ENCODE measurements around the gene PP2D1. TPM values are rescaled to one million over a fixed set of nuclear protein-coding genes. Genes with fewer than 3 reads are reported as not detected.

Gene PP2D1
- total and polyA plus RNA-seq, 8 donors, result 0.83 to 1.2 (median 1.1) TPM; not detected in 2

Other genes starting within 250 kb of the PP2D1 start
- under 1 TPM in 1 of 2 donors, not detected in 1; 0.99 TPM for gene EFHB, start 78.0 kb downstream of the PP2D1 start, total RNA-seq
- gene EFHB, start 78.0 kb downstream of the PP2D1 start, polyA plus RNA-seq (ENCODE audit: insufficient read length in 6 of 6), result 1 to 10 TPM in 4 of 6 donors, under 1 TPM in 2; 0.80 to 6.8 (median 3.1) TPM
- gene RAB5A, start 65.2 kb downstream of the PP2D1 start, total RNA-seq, result 10 to 100 TPM; 60.7 to 68.6 TPM
- gene RAB5A, start 65.2 kb downstream of the PP2D1 start, polyA plus RNA-seq (ENCODE audit: insufficient read length in 6 of 6), result 10 to 100 TPM; 66.2 to 72.1 (median 70.7) TPM
- 10 to 100 TPM; 26.1 to 33.6 TPM for gene KAT2B, start 28.2 kb upstream of the PP2D1 start, total RNA-seq
- 10 to 100 TPM; 32.9 to 48.0 (median 42.3) TPM for gene KAT2B, start 28.2 kb upstream of the PP2D1 start, polyA plus RNA-seq (ENCODE audit: insufficient read length in 6 of 6)
- 1 to 10 TPM; 2.7 to 3.3 TPM for gene SGO1, start 173.9 kb upstream of the PP2D1 start, total RNA-seq
- gene SGO1, start 173.9 kb upstream of the PP2D1 start, polyA plus RNA-seq (ENCODE audit: insufficient read length in 6 of 6), result 10 to 100 TPM in 2 of 6 donors, 1 to 10 TPM in 4; 6.5 to 16.0 (median 9.7) TPM